Testis (tissue), 2 donors: Measurements from ENCODE around the gene OPCML.

ENCODE experiments used
- CTCF ChIP-seq, 3 experiments: fragments of 450-650 bp in 2 of 3; fragments of 200-600 bp in 1 of 3; sonication (generic) in 1 of 3; IDR thresholded peaks; one replicate each; pipeline ENCODE4 v1.5.1; 2016 to 2019; ENCODE audit warnings: antibody characterized with exemption in 3 of 3, mild to moderate bottlenecking in 2 of 3, moderate library complexity in 1 of 3
- POLR2A ChIP-seq: fragments of 450-650 bp; IDR thresholded peaks from one replicate; pipeline ENCODE4 v1.6.1; 2017; ENCODE audit warnings: antibody characterized with exemption, mild to moderate bottlenecking, moderate library complexity

DNA sequence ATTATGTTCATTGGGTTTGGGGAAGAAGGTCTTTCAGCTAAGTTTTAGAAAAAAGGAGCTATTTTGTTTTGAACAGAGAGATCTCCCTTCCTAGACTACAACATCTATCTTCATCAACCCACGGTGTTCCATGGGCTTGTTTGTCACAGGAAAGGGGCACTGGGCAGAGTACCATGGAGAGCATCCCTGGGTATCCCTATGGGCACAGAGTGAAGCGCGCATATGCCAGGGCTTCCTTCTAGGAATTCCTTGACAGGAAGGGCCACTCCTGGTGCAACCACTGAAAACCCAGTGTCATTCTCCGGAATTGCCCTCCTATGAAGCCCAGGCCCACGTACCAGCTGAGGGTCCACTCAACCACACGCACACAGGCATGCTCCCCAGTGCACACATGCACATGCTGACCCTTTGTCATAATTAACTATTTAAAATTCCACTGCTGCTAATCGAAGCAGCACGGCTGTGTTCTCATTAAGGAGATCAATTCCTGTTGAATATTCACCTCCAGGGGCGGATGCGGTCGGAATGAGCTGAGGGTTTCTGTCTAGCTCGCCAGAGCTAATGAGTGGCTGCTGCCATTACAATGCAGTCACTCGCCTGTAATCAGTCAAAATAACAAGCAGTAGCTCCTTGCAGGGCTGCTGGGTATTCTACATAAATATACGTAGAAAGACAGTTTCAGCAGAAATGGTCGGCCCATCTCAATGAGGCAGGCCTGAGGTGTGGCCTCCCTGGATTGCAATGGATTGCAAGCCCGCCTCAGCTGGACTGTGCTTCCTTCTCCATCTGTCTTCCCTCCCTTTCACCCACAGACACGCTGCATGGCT is 512.5 kb downstream of the OPCML start:
- TF ChIP-seq CTCF (IDR thresholded peaks at IDR 0.05): no peak
- no peak for TF ChIP-seq POLR2A
